ENCODE data around the gene ZNF532.
"Not testable (repeated sequence)": the region's sequence is repeated elsewhere in the genome, so short reads cannot be mapped to it uniquely, and the experiment has no call there.

The ZNF532 gene

GRCh38 chr18:58864146-58865032 is at the start of gene ZNF532:
TSS of gene ZNF532 (plus strand) at chr18:58864877. CDS start in a region left out here.
- no peak for DNase-seq

- no peak for DNase-seq
These were observed 45.6 kb upstream of the ZNF532 start for GRCh38 chr18:58819051-58819450.

GRCh38 chr18:58820251-58820650 is 44.4 kb upstream of the ZNF532 start:
- DNase-seq, result no peak

- DNase-seq, result no peak
These were observed 41.7 kb upstream of the ZNF532 start for GRCh38 chr18:58822944-58823343.

- DNase-seq, result no peak
These were observed 41.3 kb upstream of the ZNF532 start for GRCh38 chr18:58823412-58823811.

GRCh38 chr18:58826926-58827325 is 37.8 kb upstream of the ZNF532 start:
- DNase-seq, result not testable (repeated sequence)

GRCh38 chr18:58827428-58827827 is 37.2 kb upstream of the ZNF532 start:
- DNase-seq, result no peak

GRCh38 chr18:58827886-58828285 is 36.8 kb upstream of the ZNF532 start:
- no peak for DNase-seq

GRCh38 chr18:58828399-58829121 is 36.1 kb upstream of the ZNF532 start:
- no peak for DNase-seq

GRCh38 chr18:58829263-58829662 is 35.4 kb upstream of the ZNF532 start:
- DNase-seq, result no peak

- not testable (repeated sequence) for DNase-seq
These were observed 34.8 kb upstream of the ZNF532 start for GRCh38 chr18:58829886-58830285.

- DNase-seq, result no peak
These were observed 33.1 kb upstream of the ZNF532 start for GRCh38 chr18:58831606-58832005.

GRCh38 chr18:58838165-58838860 is 26.4 kb upstream of the ZNF532 start:
- DNase-seq, result no peak

- DNase-seq, result no peak
These were observed 25.7 kb upstream of the ZNF532 start for GRCh38 chr18:58838946-58839345.

- DNase-seq, result no peak
These were observed 21.5 kb upstream of the ZNF532 start for GRCh38 chr18:58842978-58843687.

GRCh38 chr18:58843688-58844035 is 21.0 kb upstream of the ZNF532 start:
- no peak for DNase-seq

GRCh38 chr18:58844871-58845270 is 19.8 kb upstream of the ZNF532 start:
- DNase-seq, result no peak

- no peak for DNase-seq
These were observed 18.6 kb upstream of the ZNF532 start for GRCh38 chr18:58845928-58846724.

- DNase-seq, result no peak
These were observed 17.1 kb upstream of the ZNF532 start for GRCh38 chr18:58847383-58848071.

- no peak for DNase-seq
These were observed 16.0 kb upstream of the ZNF532 start for GRCh38 chr18:58848685-58849084.

GRCh38 chr18:58850786-58851469 is 13.7 kb upstream of the ZNF532 start:
- DNase-seq, result no peak
